Kidney (tissue), 14 donors: ENCODE results near the gene IL10RB. TPM values are rescaled to one million over a fixed set of nuclear protein-coding genes. Genes with fewer than 3 reads are reported as not detected.
"Not testable (repeated sequence)": the region's sequence is repeated elsewhere in the genome, so short reads cannot be mapped to it uniquely, and the experiment has no call there.

Experiments
- DNase-seq, 5 donors: peaks; one replicate each; pipeline ENCODE4 v3.0.0-alpha.2; 2013 to 2020
- FAIRE-seq: peaks from 2 replicates; lab custom pipeline; 2012; peaks lifted over from hg19 to GRCh38; lab: Jason Lieb, UNC
- H3K27ac ChIP-seq, 2 donors: one replicate each; pipeline ENCODE4 v1.7.0; 2013; ENCODE audit warnings: low read depth in 2 of 2, low read length in 2 of 2, inconsistent platforms in 1 of 2
- H3K27me3 ChIP-seq: one replicate; pipeline ENCODE4 v1.7.1; 2013; ENCODE audit warnings: low read length, inconsistent platforms; ENCODE audit not compliant: control insufficient read depth, insufficient read depth
- H3K36me3 ChIP-seq, 3 donors: one replicate each; pipeline versions ENCODE4 v1.7.0 to v1.7.1; 2013; ENCODE audit warnings: low read length in 3 of 3, control low read depth in 1 of 3, inconsistent platforms in 1 of 3; ENCODE audit not compliant: insufficient read depth in 3 of 3, control insufficient read depth in 2 of 3
- H3K4me1 ChIP-seq, 3 donors: one replicate each; pipeline versions ENCODE4 v1.7.0 to v1.7.1; 2013; ENCODE audit warnings: low read length in 3 of 3, inconsistent platforms in 1 of 3, low read depth in 1 of 3; ENCODE audit not compliant: control insufficient read depth in 2 of 3, insufficient read depth in 2 of 3
- H3K4me3 ChIP-seq, 3 donors: one replicate each; pipeline versions ENCODE4 v1.7.0 to v1.8.1; 2013; ENCODE audit warnings: low read length in 3 of 3, control low read depth in 1 of 3, inconsistent platforms in 1 of 3
- H3K9ac ChIP-seq, 3 donors: one replicate each; pipeline versions ENCODE4 v1.7.0 to v1.7.1; 2013; ENCODE audit warnings: low read length in 3 of 3, control low read depth in 1 of 3, inconsistent platforms in 1 of 3
- H3K9me3 ChIP-seq, 3 donors: one replicate each; pipeline versions ENCODE4 v1.7.0 to v1.7.1; 2013; ENCODE audit warnings: low read length in 3 of 3, control low read depth in 1 of 3, inconsistent platforms in 1 of 3; ENCODE audit not compliant: control insufficient read depth in 2 of 3, insufficient read depth in 1 of 3
- CTCF ChIP-seq: IDR thresholded peaks from 3 replicates; pipeline ENCODE4 v1.5.1; 2012; ENCODE audit warnings: mild to moderate bottlenecking, moderate library complexity, borderline replicate concordance; ENCODE audit not compliant: insufficient read depth; ENCODE audit errors: extremely low read depth
- intact Hi-C: fragments of 100-400 bp; cut with DNase I; formaldehyde crosslinking; loops from one replicate; pipeline ENCODE4 v1.11.1; 2022
- polyA plus RNA-seq: library from polyadenylated mRNA; stranded (reverse); fragments of 350-450 nt; fragmentation: Illumina TruSeq; extraction: RNeasy Lipid Tissue Mini Kit (QIAGEN cat#74804); gene quantifications from one replicate; pipeline ENCODE4 v1.2.3, GENCODE V29; 2014; ENCODE audit warnings: low read depth, low replicate concordance; ENCODE audit not compliant: insufficient read depth
- total RNA-seq: library from RNA; stranded (reverse); fragmentation: NEBNext Ultra II Directional; extraction: Animal tissue kit (Norgen Biotek cat#: 25700); gene quantifications from one replicate; pipeline ENCODE4 v1.2.1, GENCODE V29; 2021
- donor health status: control.
- donor health status: control.
- donor health status: control.
- donor health status: control.
- donor health status: control.
- donor health status: DM: yes; HTN: yes; CAD: no.
- donor health status: Normal renal cell carcinoma (clear cell type).

IL10RB gene
- total and polyA plus RNA-seq, 2 donors from 2014 or later, result 21.5 to 27.3 TPM

- H3K4me3 ChIP-seq, result no peak overlapping the region
- no peak overlapping the region for H3K27ac ChIP-seq
- no peaks in the 10 kb centered on the region for H3K9me3 ChIP-seq
- H3K9ac ChIP-seq, result no peak overlapping the region
- no peak for DNase-seq
- no peaks in the 10 kb centered on the region for H3K36me3 ChIP-seq
- no peaks in the 10 kb centered on the region for H3K27me3 ChIP-seq
- FAIRE-seq, result no peak
- no peaks in the 10 kb centered on the region for H3K4me1 ChIP-seq
- no peak for TF ChIP-seq CTCF
- intact Hi-C loops, result no loop called here
Measured at GRCh38 chr21:33315946-33316710, 50.0 kb downstream of the IL10RB start.

GRCh38 chr21:33317145-33317544 lies 51.0 kb downstream of the IL10RB start:
- FAIRE-seq (no peak), DNase-seq (peak in 1 of 5 donors; percentile 22)
- Histone ChIP-seq H3K27me3 (no peaks in the 10 kb centered on the region), H3K9ac (no peak overlapping the region), H3K9me3 (no peaks in the 10 kb centered on the region), H3K36me3 (no peaks in the 10 kb centered on the region), H3K4me3 (no peak overlapping the region), H3K27ac (no peak overlapping the region), H3K4me1 (no peaks in the 10 kb centered on the region)
- intact Hi-C loops, result no loop called here
- no peak for TF ChIP-seq CTCF

GRCh38 chr21:33317786-33318486 lies 51.8 kb downstream of the IL10RB start:
- no peaks in the 10 kb centered on the region for H3K36me3 ChIP-seq
- intact Hi-C loops, result no loop called here
- H3K27ac ChIP-seq, result no peak overlapping the region
- no peaks in the 10 kb centered on the region for H3K27me3 ChIP-seq
- no peaks in the 10 kb centered on the region for H3K4me1 ChIP-seq
- FAIRE-seq (no peak), DNase-seq (no peak)
- H3K9ac ChIP-seq, result no peak overlapping the region
- no peaks in the 10 kb centered on the region for H3K9me3 ChIP-seq
- TF ChIP-seq CTCF, result no peak
- no peak overlapping the region for H3K4me3 ChIP-seq

- intact Hi-C loops, H3K9ac ChIP-seq, H3K36me3 ChIP-seq, H3K4me1 ChIP-seq, H3K27ac ChIP-seq, H3K9me3 ChIP-seq, H3K4me3 ChIP-seq, DNase-seq, H3K27me3 ChIP-seq, FAIRE-seq: not testable (repeated sequence)
Measured at GRCh38 chr21:33321005-33321404, 54.8 kb downstream of the IL10RB start.

GRCh38 chr21:33323610-33324009 lies 57.4 kb downstream of the IL10RB start:
- FAIRE-seq, intact Hi-C loops, H3K27ac ChIP-seq: not testable (repeated sequence)

More at GRCh38 chr21:33323610-33324009, 57.4 kb downstream of the IL10RB start:
- not testable (repeated sequence) for H3K36me3 ChIP-seq, H3K9ac ChIP-seq, H3K9me3 ChIP-seq, DNase-seq, H3K27me3 ChIP-seq, H3K4me1 ChIP-seq
- peak overlapping the region; percentile 83 to 92 (median 88) for H3K4me3 ChIP-seq
